G401.6 (cell line): ENCODE results near the gene CHRNA3.
"Not testable (repeated sequence)": the region's sequence is repeated elsewhere in the genome, so short reads cannot be mapped to it uniquely, and the experiment has no call there.

Experiments used
- FAIRE-seq: peaks from 2 replicates; lab custom pipeline; 2012; peaks lifted over from hg19 to GRCh38; lab: Jason Lieb, UNC

CHRNA3 gene

GRCh38 chr15:78617076-78617475, 3.7 kb downstream of the CHRNA3 start:
- FAIRE-seq: no peak

GRCh38 chr15:78616506-78616905, 4.3 kb downstream of the CHRNA3 start:
- FAIRE-seq: no peak

DNA sequence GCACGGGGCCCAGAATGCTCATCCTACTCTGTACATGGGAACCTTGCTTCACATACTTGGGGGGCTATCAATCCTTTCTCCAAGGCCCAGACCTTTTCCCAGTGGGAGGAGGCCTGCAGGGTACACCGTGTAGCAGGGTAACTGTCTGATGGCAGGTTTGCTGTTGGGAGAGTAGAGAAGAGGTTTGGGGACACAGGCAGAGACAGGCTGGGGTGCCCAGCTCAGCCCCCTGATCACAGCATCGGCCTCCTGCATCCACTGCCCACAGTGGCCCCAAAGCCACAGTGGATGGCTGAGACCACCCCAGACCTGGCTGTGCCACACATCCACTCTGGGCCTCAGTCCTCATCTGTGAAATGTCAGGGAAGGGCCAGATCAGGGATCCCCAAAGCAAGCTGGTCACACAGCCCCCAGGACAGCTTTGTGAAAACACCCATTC, 5.6 kb downstream of the CHRNA3 start:
- FAIRE-seq: no peak

DNA sequence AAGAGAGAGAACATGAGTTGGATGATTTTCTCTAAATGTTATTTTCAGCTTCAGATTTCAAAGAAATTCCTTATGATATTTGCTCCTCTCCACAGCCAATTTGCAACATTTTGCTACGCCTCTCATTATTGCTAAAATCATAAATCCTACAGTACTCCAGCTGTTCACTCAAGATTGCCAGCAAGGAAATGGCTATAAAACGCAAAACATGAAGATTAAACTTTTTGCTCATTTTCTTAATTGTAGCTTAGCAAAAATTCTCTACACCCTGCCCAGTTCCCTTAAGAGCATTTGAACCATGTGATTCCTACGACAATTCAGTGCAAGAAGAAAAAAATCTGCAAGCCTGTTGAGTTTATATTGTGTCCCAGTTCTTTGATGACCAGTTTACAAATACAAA, 6.8 kb downstream of the CHRNA3 start:
- no peak for FAIRE-seq

DNA sequence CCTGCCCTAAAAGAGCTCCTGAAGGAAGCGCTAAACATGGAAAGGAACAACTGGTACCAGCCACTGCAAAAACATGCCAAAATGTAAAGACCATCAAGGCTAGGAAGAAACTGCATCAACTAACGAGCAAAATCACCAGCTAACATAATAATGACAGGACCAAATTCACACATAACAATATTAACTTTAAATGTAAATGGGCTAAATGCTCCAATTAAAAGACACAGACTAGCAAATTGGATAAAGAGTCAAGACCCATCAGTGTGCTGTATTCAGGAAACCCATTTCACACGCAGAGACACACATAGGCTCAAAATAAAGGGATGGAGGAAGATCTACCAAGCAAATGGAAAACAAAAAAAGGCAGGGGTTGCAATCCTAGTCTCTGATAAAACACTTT, 11.2 kb downstream of the CHRNA3 start:
- not testable (repeated sequence) for FAIRE-seq

DNA sequence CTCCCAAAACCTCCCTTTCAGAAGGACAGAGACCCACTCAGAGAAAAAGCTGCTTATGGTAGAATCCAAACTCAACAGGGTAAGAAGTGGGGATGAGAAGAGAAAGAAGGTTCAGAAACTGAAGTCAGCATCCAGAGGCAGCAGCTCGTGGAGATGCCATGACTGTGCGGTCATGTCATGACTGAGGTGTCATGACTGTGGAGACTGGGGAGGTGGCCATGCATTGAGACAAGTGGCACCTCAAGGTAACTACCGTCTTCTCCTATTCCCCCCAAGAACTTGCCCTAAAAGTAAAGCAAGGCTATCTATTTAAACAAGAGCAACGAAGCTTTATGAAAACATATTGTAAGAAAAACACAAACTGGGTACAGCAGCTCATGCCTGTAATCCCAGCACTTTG, 15.1 kb downstream of the CHRNA3 start:
- FAIRE-seq: no peak

DNA sequence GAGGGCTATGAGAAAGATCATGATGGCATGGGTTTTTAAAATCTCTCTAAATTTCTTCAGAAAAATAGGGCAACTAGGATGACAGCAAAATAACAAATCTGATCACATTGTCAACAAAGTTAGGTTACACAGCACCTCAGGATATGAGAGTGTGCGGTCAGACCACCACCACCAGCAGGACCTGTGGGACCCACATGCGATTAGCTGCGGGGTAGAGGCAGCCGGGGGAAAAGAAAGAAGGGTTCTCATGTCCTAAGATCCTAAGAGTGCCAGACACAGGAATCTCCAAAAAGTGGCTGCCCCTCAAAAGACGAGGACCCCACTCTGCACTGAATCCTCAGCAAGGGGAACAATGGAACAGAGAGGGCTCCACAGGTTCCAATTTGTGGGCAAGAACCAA, 15.6 kb downstream of the CHRNA3 start:
- no peak for FAIRE-seq

DNA sequence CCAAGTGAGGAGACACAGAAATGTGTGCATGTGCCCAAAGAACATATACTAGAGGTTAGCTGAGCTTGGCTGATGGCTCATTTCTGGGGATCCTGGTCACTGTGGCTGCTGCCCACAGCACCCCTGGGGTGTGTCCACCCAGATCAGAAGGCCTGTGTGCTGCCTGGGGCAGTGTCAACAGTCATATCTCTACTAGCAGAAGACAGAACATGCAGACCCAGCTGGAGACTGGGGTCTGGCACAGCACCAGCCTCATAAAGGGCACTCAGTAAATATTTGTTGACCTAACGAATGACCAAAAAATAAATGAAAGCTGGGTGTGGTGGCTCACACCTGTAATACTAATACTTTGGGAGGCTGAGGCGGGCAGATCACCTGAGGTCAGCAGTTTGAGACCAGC, 16.4 kb downstream of the CHRNA3 start:
- FAIRE-seq: no peak

DNA sequence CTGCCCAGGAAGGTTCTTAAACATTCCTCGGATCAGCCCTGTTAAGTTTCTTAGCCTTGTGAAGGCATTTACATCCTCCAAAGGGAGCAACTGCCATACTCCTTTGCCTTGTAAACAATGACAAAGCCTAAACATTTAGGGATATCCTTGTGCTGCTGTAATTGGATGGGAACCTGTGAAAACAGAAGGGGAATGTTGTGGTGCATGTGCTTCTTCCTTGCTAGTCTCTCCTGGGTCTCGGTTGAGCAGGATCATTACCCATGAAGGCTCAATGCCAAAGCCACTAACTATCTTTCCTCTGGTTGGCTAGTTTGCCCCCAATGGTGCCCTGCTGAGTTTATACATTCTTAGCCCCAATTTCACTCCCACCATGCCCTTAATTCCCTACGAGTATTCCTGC, 17.3 kb downstream of the CHRNA3 start:
- no peak for FAIRE-seq

DNA sequence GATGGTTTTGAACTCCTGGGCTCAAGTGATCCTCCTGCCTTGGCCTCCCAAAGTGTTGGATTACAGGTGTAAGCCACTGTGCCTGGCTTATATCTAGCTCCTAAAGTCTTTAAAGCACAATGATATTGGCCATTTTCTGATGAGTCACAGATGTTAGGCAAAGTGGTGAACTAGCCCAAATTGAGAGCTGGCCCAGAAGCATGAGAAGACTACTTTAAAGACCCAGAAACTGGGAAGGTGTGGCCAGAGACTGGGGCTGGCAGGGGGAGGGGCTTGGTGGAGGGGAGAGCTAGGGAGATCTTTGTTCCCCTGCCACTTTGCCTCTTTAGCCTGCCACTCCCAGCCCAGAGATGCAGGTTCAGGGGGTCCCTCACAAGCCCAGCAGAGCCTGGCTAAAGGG, 21.6 kb downstream of the CHRNA3 start:
- no peak for FAIRE-seq

DNA sequence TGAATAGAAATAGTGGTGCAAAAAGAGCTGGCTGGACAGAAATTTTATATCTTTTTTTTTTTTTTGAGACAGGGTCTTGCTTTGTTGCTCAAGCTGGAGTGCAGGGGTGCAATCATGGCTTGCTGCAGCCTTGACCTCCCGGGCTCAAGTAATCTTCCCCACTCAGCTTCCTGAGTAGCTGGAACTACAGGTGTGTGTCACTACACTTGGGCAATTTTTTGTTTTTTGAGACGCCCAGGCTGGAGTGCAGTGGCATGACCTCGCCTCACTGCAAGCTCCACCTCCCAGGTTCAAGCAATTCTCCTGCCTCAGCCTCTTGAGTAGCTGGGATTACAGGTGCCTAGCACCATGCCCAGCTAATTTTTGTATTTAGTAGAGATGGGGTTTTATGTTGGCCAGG, 22.4 kb downstream of the CHRNA3 start:
- no peak for FAIRE-seq

- no peak for FAIRE-seq
Measured at GRCh38 chr15:78597583-78597982, 23.2 kb downstream of the CHRNA3 start.

DNA sequence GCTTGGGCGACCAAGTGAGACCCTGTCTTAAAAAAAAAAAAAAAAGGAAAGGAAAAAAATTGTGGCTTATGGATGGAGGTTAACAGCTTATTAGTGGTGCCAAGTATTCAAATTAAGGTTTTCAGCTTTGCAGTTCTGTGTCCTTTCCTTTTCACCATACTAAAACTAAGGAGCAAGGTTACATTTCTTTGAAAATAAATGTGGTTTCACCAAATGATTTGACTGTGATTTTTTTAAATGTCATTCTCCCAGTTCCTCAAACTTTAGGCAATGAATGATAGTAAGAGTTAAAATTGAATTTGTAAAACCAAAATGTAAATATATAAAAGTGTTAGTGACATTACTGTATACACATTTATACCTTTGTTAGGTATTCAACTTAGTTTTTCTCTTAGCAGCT, 45.9 kb downstream of the CHRNA3 start:
- FAIRE-seq: no peak

DNA sequence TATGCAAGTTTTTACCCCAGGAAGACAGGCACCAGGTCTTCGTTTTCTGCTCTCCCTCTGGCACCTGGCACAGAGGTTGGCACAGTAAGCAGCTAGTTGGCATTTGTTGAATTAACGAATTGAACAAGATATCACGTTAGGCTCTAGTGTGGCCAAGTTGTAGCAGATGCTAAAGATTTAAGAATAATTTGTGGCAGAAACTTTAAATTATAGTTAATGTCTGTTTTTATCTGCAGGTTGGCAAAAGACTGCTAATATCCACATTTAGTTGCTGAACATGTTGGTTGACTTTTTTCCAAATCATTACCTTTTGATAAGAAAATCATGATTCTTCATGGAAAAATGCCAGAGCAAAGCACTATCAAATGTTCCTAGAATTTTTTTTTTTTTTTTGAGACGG, 47.4 kb downstream of the CHRNA3 start:
- no peak for FAIRE-seq

DNA sequence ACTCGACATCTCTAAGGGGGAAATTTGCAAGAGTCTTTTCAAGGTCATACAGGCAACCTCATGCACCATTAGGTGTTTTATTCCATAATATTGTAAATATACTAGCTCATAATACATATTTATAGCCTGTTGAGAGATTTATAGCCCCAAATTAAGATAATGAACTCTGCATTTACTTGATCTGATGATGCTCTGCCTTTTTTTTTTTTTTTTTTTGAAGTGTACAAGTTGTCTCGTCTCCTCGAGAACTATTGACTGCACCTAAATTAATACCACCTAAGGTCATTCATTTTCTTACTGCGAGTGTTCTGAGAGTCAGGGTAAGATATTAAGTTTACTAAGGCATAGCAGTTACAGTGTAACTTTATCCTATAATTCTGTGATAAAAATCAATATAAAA, 49.4 kb downstream of the CHRNA3 start:
- no peak for FAIRE-seq

GRCh38 chr15:78570710-78571109, 50.1 kb downstream of the CHRNA3 start:
- no peak for FAIRE-seq

DNA sequence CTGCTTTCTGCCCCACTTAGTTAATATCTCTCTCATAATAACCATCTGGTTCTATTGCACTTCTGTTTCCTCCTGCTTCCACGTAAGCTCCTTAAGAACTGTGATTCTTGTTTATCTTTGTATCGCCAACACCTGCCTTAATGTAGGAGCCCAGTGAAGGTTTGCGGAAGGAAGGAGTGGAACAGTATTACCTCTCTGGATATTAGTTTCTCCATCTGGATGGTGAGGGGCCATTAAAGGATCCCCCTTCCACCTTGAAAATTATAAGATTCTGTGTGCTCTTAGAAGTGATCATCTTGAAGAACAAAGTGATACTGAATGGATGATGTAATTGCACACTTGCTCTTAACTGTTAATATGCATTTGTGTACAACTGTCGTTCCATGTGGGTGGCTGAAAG, 53.3 kb downstream of the CHRNA3 start:
- no peak for FAIRE-seq

GRCh38 chr15:78565951-78566774, 54.6 kb downstream of the CHRNA3 start:
- peak; percentile 11 for FAIRE-seq

DNA sequence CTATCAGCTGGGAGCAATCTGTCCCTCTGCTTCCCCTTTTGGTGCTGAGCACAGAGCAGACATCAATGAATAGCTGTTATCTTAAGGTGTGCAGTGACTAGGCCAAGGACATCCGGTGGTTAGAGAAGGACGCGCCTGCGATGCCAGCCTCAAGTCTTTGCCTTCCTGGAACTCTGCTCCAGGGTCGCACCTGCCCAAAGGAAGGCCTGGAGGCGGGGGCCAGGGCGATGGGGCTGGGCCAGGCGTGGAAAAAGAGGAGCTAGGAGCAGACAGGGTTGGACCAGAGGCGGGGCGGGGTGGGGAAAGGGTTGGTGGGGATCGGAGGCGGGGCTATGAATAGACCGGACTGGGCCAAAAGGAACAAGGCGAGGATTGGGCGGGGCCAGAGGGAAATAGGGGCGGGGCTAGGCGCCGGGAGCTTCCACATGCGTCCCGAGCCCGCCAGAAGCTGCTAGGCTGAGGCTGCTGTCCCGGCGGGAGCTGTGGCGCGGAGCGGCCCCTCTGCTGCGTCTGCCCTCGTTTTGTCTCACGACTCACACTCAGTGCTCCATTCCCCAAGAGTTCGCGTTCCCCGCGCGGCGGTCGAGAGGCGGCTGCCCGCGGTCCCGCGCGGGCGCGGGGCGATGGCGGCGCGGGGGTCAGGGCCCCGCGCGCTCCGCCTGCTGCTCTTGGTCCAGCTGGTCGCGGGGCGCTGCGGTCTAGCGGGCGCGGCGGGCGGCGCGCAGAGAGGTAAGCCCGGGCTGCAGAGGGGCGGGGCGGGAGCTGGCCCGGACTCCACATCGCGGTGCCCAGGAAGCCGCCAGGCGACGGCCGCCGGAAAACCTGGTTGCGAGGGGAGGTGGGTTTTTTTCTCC, 55.5 kb downstream of the CHRNA3 start, which contains the start of gene CHRNA5:
Gene CHRNA5 (plus strand): TSS at position 424 of the 854 bp plus-strand sequence. CDS start 200 bp downstream, at position 624.
- peak; percentile 90 for FAIRE-seq

GRCh38 chr15:78564743-78565096, 56.1 kb downstream of the CHRNA3 start:
- no peak for FAIRE-seq

- FAIRE-seq: no peak
Measured at GRCh38 chr15:78563092-78563491, 57.7 kb downstream of the CHRNA3 start.

DNA sequence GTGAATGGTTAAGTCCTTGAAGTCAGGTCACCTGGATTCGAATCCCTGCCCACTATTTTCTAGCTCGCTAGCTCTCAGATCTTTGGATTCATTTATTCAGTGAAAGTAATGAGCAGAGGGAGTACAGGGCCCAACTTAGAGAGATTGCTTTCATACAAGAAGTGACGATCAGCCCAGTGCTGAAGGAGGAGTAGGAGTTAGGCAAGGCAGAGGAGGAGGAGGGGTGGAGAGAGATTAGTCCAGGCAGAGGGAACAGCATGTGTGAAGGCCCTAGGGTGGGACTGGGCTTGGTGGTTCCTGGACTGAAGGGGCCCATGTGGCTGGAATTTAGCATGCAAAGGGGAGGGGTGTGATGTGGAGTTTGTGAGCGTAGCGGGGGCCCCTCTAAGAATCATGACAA, 59.3 kb downstream of the CHRNA3 start:
- FAIRE-seq: no peak

DNA sequence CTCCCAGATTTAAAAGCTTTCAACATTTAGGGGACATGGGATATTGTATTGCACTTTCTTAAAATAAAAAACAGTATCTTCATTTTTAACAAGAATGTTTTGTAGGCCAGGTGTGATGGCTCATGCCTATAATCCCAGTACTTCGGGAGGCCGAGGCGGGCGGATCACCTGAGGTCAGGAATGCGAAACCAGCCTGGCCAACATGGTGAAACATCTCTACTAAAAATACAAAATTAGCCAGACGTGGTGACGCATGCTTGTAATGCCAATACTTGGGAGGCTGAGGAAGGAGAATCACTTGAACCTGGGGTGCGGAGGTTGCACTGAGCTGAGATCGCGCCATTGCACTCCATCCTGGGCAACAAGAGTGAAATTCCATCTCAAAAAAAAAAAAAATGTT, 60.6 kb downstream of the CHRNA3 start:
- not testable (repeated sequence) for FAIRE-seq
